Transverse colon (tissue), 4 donors: ENCODE measurements around the gene ACADS.

Experiments used
- CTCF ChIP-seq, 5 experiments: fragments of 200-600 bp in 3 of 5; fragments of 450-650 bp in 2 of 5; sonication (generic) in 3 of 5; IDR thresholded peaks; 1 replicate in 2 of 5; 2 replicates in 3 of 5; pipeline ENCODE4 v1.5.1; 2016 to 2017; ENCODE audit warnings: antibody characterized with exemption in 5 of 5, inconsistent platforms in 3 of 5, mild to moderate bottlenecking in 2 of 5, moderate library complexity in 1 of 5
- POLR2A ChIP-seq: fragments of 450-650 bp; IDR thresholded peaks from one replicate; pipeline ENCODE4 v1.6.1; 2016; ENCODE audit warnings: antibody characterized with exemption, mild to moderate bottlenecking, moderate library complexity
- POLR2AphosphoS5 ChIP-seq, 3 donors: sonication (generic); formaldehyde crosslinking; IDR thresholded peaks; one replicate each; pipeline ENCODE4 v1.6.1; 2016; ENCODE audit warnings: antibody characterized with exemption in 3 of 3

- TF ChIP-seq CTCF (IDR thresholded peaks at IDR 0.05) (no peak), POLR2A (peak; percentile 25), POLR2AphosphoS5 (IDR thresholded peaks at IDR 0.05) (peak; percentile 76 to 83 (median 80))
These were observed 39.4 kb upstream of the ACADS start for GRCh38 chr12:120686151-120686689.
